UCSD-AML1 (cell line): ENCODE results near the gene SOX6.
A peak's percentile ranks its signal among the peaks of the same experiment; 100 is the strongest.
"Not testable (repeated sequence)": the region's sequence is repeated elsewhere in the genome, so short reads cannot be mapped to it uniquely, and the experiment has no call there.

ENCODE experiments used
- DNase-seq: peaks from one replicate; lab custom pipeline; 2025; ENCODE audit not compliant: unreplicated experiment; lab: John Stamatoyannopoulos, UW

The SOX6 gene

DNA sequence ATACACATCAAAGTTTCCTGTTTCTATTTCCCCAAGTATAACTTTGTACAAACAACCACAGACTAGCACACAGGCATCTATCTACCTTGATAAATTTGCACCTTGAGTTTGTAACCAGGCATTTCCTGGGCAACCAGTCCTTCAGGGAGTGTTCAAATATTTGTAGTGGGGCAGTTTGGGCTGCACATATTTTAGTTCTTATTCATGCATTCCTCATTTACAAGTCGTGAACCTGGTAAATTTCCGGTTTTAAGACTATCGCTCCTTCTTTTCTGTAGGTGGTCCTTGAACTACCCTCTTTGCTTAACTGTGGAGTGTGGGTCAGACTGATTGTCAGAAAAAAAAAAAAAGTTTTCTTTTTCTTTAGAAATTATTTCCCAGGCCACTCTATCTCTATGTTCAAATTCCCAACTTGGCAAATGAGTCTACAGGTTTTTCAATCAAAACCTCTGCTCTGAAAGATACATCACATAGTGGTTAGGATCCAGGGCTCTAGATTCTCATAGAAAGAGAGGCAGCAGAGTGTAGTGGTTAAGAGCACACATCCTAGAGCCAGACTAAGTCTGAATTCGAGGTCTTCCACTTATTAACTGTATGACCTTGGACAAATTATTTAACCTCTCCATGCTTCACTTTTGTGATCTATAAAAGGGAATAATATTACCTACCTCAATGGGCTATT is 201.5 kb downstream of the SOX6 start:
- DNase-seq, result no peak

DNA sequence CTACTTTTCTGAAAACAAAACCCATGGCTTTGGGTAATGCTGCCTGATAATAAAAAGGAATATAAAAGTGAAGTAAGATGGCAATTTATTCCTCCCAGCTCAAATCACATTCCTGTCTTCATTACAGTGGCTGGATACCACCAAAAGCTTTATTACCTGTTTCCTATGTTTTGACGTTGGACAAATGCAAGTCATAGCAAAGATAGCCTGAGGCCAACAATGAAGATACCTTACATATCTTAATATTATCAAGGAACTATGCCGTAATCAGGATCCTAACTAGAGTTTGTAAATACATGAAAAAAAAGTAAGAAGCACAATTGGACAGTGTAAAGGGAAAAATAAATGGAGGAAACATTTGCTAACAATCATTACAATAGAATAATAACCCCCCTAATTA is 202.4 kb downstream of the SOX6 start:
- DNase-seq, result no peak

DNA sequence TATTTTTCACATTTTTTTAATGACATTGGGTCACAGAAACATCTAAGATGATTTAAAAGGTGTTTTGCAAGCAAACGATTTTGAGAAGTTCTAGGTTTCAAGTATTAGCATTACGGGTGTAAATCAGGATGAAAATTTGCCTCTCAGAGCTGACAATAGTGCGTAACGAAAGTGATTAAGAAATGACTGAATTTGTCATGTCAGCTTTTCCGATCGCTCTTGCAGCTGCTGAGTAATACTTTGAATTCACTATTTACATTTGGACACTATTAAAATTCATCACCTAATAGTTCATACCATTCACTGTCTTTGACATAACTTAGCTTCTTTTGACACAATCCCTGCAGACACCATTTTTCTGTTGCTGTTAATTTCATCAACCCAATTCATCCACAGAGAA is 205.2 kb downstream of the SOX6 start:
- DNase-seq, result no peak

- DNase-seq, result no peak
These were observed 206.9 kb downstream of the SOX6 start for GRCh38 chr11:16149476-16149875.

- no peak for DNase-seq
These were observed 207.9 kb downstream of the SOX6 start for GRCh38 chr11:16148301-16148931.

DNA sequence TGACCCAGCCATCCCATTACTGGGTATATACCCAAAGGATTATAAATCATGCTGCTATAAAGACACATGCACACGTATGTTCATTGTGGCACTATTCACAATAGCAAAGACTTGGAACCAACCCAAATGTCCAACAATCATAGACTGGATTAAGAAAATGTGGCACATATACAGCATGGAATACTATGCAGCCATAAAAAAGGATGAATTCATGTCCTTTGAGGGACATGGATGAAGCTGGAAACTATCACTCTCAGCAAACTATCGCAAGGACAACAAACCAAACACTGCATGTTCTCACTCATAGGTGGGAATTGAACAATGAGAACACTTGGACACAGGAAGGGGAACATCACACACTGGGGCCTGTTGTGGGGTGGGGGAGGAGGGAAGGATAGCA is 209.4 kb downstream of the SOX6 start:
- not testable (repeated sequence) for DNase-seq

DNA sequence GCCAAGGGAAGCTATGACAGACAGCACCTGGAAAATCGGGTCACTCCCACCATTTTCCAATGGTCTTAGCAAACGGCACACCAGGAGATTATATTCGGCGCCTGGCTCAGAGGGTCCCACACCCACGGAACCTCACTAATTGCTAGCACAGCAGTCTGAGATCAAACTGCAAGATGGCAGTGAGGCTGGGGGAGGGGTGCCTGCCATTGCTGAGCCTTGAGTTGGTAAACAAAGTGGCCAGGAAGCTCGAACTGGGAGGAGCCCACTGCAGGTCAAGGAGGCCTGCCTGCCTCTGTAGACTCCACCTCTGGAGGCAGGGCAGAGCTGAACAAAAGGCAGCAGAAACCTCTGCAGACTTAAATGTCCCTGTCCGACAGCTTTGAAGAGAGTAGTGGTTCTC is 214.7 kb downstream of the SOX6 start:
- DNase-seq, result not testable (repeated sequence)

DNA sequence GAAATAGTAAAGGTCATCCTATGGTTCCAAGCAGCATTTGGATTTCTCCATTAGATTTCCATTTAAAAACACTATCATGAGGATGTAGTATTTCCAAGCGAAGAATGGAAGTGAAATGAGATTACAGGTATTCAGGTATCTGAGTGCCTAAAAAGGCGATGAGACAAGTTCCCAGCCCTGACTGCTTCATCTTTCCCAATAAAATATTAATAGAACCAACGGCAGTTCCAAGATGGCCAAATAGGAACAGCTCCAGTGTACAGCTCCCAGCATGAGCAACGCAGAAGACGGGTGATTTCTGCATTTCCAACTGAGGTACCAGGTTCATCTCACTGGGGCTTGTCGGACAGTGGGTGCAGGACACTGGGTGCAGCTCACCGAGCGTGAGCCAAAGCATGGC is 215.2 kb downstream of the SOX6 start:
- DNase-seq, result not testable (repeated sequence)

DNA sequence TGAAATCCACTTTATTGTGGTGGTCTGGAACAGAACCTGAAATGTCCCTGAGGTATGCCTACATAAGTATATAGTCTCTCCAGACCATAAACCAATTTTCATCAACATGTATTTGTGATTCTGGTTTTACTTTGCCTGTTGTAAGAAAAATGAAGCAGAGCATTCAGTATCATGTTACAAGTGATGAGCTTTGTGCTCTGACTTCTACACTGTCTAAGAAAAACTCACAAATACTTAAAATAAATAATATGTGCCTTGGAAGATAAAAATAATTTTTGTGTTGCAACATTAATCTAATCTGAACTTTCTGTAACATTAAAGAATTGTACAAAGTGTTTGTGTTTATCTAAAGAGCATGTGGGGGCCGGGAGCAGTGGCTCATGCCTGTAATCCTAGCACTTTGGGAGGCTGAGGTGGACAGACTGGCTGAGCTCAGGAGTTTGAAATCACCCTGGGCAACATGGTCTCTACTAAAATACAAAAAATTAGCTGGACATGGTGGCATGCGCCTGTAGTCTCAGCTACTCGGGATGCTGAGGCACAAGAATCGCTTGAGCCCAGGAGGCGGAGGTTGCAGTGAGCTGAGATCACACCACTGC is 219.5 kb downstream of the SOX6 start:
- DNase-seq, result no peak

- no peak for DNase-seq
These were observed 222.5 kb downstream of the SOX6 start for GRCh38 chr11:16133867-16134266.

DNA sequence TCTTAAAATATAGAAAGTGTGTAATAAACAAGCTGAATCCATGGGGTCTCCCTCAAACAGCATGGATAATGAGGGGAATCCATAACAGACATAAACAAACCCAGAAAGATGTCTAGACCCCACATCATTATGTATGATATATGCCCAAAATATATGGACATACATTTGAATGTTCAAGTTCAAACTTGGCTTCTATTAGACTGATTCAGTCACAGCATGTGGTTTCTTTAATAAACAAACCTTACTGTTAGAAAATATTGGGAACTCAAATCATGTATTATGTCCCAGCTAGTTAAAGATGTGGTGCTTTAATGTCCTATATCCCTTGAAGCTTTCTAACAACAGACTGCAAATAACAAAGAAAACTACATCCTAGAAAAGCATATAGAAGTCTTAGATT is 228.6 kb downstream of the SOX6 start:
- no peak for DNase-seq

DNA sequence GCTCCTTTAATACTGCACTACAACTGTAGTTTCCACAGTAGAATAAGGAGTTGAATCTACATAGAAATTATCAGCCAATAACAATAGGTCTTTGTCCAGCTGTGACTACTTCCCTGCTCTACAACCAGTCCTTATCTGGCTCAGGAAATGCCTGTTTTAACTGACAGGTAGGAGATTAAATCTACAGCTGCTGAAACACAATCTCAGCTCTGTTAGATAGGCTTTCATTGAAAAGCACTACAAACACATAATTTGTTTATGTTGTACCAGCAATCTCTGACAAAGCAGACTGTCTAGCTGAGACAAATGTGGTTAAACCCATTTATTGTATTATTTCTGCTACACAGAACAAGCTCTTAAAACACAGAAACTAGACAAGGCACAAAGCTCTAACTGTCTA is 230.0 kb downstream of the SOX6 start:
- no peak for DNase-seq

GRCh38 chr11:16125796-16126195 is 230.6 kb downstream of the SOX6 start:
- DNase-seq, result no peak

DNA sequence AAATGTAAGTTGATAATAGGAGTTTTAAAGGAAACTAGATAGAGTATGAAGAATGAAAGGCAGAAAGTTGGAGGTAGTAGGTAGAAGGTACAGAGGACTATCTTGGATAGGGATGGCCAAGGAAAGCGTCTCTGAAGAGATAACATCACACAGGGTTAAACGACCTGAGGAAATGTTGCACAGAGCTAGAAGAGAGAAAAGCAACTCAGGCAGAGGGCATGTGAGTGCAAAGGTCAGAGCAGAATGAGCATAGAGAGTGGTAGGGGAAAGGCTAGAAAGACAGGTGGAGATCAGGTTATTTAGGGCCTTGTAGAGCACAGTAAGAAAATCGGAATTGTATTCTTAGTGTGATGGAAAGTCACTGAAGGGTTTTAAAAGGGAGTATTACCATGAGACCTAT is 232.0 kb downstream of the SOX6 start:
- no peak for DNase-seq

DNA sequence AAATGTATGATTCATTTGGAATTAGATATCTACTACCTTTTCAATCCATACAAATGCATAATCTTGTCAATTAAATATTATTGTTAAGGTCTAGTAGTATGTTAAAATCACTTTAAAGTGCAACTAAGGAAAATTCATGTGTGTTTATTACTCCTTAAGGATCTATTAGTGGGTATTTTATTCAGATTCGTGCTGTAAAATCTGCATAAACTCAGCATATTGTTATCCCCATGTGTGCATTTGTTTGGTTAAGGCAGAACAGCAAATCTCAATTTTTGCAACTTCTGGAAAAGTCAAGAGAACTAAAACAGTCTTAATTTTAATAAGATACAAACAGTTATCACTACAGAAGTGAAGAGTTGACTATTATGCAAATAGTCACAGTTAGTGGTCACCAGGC is 234.5 kb downstream of the SOX6 start:
- no peak for DNase-seq

GRCh38 chr11:16120008-16120407 is 236.3 kb downstream of the SOX6 start:
- no peak for DNase-seq

DNA sequence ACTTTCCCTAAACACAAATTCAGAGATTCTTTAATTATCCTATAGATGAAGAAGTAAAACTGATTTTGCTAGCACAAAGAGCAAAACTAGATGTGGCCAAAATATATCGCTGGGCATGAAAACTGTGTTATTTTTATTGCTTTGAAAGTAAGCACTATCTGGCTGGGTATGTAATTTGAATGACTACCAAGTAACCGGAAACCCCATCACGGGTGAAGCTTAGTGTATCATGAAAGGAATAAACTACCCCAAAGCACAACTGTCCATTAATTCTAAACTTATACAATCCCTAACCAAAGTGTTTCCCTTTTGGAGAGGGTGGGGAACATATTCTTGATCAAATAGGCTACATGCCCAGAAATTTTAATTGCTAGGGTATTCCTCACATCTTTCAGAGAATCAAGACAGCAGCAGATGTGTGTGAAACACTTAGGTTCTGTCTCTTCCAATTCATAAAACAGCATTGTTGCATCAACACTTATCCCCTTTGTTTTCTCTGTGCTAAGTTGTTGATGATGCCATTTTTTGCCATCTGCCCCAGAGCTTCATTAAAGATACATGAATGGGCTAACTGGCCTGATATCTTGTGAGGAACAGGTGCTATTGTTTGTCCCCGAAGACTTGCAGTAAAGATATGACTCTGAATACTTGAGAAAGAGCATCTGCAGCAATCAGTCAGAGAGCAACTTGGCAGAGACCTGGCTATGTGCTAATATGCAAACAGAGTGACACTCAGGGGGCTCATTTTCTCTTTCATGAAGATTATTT is 238.2 kb downstream of the SOX6 start:
- DNase-seq, result no peak

DNA sequence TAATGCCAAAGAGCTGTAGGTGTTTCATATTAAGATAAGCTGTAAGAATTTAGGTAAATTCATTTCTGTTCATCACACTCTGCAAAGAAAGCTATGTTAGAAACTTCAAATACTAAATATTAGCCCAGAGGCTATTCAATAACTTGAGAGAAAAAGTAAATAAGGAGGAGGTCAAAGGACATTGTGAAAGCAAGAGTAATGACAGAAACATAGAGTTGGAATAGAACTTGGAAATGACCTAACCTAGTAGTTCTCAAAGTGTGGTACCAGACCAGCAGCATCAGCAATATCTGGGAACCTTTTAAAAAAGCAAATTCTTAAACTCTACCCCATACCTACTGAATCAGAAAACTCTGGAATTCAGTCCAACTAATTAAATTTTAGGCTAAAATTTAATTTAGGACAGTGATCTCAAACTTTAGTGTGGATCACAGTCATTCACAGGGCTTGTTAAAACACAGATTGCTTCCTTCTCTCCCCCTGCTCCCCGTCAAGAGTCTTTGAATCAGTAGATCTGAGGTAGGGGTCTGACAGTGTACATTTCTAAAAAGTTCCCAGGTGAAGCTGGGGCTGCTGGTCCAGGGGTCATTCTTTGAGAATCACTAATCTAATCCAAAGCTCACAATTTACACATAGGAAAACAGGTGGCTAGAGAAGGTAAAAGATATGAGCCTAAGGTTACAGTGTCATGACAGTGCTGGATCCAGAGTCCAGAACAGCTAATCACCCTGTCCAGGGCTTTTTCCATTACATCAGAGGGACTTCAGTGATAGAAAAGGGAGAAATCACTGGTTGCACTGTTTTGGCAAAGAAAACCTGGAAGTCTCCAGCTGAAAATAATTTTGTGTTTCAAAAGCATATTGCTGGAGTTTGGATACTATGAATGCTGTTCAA is 241.1 kb downstream of the SOX6 start:
- DNase-seq, result no peak

- DNase-seq, result no peak
These were observed 241.9 kb downstream of the SOX6 start for GRCh38 chr11:16114431-16114830.

DNA sequence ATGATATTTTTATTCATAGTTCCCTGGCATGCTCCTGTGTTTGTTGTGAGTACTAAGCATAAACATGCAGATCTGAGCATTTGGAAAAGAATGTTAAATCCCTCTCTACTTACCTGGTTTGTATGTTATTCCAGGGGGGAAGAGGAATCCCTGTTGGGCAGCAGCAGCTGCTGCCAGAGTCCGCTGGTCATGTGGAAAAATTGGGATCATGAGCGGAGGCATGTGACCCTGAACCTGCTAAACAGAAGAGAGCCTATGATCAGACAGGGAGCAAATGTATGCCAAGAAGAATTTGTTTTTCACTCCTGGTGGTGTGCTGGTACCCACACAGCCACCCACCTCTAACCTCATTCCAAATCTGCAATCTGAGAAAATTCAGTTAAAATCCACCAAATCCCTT is 244.7 kb downstream of the SOX6 start:
- peak; percentile 0 for DNase-seq

- no peak for DNase-seq
These were observed 245.5 kb downstream of the SOX6 start for GRCh38 chr11:16110886-16111285.
